BLaER1 treated with 17β-estradiol and CSF1 and Interleukin-3, amounts not matched to agents 10 nM and 100 nM (cell line): Measurements from ENCODE around the gene HBA2.
"Not testable (repeated sequence)": the region's sequence is repeated elsewhere in the genome, so short reads cannot be mapped to it uniquely, and the experiment has no call there.

Experiments
- H3K27ac ChIP-seq, 11 experiments: shearing (Covaris generic); formaldehyde crosslinking; 2 replicates each; pipeline ENCODE4 v1.8.1; 2022
- H3K27me3 ChIP-seq, 11 experiments: shearing (Covaris generic); formaldehyde crosslinking; 2 replicates each; pipeline ENCODE4 v1.8.1; 2022
- H3K36me3 ChIP-seq, 11 experiments: shearing (Covaris generic); formaldehyde crosslinking; 2 replicates each; pipeline ENCODE4 v1.8.1; 2022
- H3K4me1 ChIP-seq, 10 experiments: shearing (Covaris generic); formaldehyde crosslinking; 2 replicates each; pipeline ENCODE4 v1.8.1; 2022
- H3K4me2 ChIP-seq, 11 experiments: shearing (Covaris generic); formaldehyde crosslinking; 2 replicates each; pipeline ENCODE4 v1.8.1; 2022
- H3K4me3 ChIP-seq, 10 experiments: shearing (Covaris generic); formaldehyde crosslinking; 2 replicates each; pipeline ENCODE4 v1.8.1; 2022
- H3K9ac ChIP-seq, 11 experiments: shearing (Covaris generic); formaldehyde crosslinking; 2 replicates each; pipeline ENCODE4 v1.8.1; 2022
- H3K9me3 ChIP-seq, 11 experiments: shearing (Covaris generic); formaldehyde crosslinking; replicated peaks in 1 of 11; 2 replicates each; pipeline ENCODE4 v1.8.1; 2022
- H4K20me1 ChIP-seq, 11 experiments: shearing (Covaris generic); formaldehyde crosslinking; 2 replicates each; pipeline ENCODE4 v1.8.1; 2022
- Cebpa-rat ChIP-seq, 11 experiments: shearing (Covaris generic); IDR thresholded peaks; 2 replicates each; pipeline ENCODE4 v1.8.1; 2022

HBA2 gene

GRCh38 chr16:164827-165538 is 7.7 kb upstream of the HBA2 start:
- Histone ChIP-seq H3K4me1 (peaks cover 9 to 18% (median 11%) of the 10 kb centered on the region in 10 experiments; a peak in 18 of 20 replicates), H3K4me3 (peak overlapping the region; percentile 32 to 63 (median 48); a peak in 19 of 20 replicates), H3K9ac (peak overlapping the region in 1 of 11 experiments; percentile 4; a peak in 2 of 22 replicates), H3K27me3 (peaks cover 72 to 90% (median 83%) of the 10 kb centered on the region in 11 experiments), H3K4me2 (peak overlapping the region; percentile 69 to 88 (median 81)), H4K20me1 (peaks cover 0 to 50% (median 29%) of the 10 kb centered on the region in 11 experiments; a peak in 13 of 22 replicates), H3K27ac (no peak overlapping the region), H3K9me3 (no peaks in the 10 kb centered on the region), H3K36me3 (no peaks in the 10 kb centered on the region)
- TF ChIP-seq Cebpa-rat (IDR thresholded peaks at IDR 0.05): no peak

GRCh38 chr16:165539-166374 is 6.9 kb upstream of the HBA2 start, which contains the start of gene HBM:
HBM (plus strand) TSS chr16:165978; CDS start chr16:165998, 20 bp downstream.
- Histone ChIP-seq H3K4me3 (peak within 1 kb of the TSS; percentile 32 to 63 (median 48); a peak in 19 of 20 replicates), H3K27me3 (peaks cover 77 to 90% (median 86%) of the 10 kb centered on the region in 11 experiments), H4K20me1 (peaks cover 0 to 46% (median 29%) of the 10 kb centered on the region in 11 experiments; a peak in 13 of 22 replicates), H3K27ac (no peak within 1 kb of the TSS), H3K9ac (peak within 1 kb of the TSS in 1 of 11 experiments; percentile 4; a peak in 2 of 22 replicates), H3K36me3 (no peaks in the 10 kb centered on the region), H3K4me1 (peaks cover 9 to 18% (median 11%) of the 10 kb centered on the region in 10 experiments; a peak in 18 of 20 replicates), H3K9me3 (no peaks in the 10 kb centered on the region), H3K4me2 (peak within 1 kb of the TSS; percentile 69 to 88 (median 81))
- TF ChIP-seq Cebpa-rat (IDR thresholded peaks at IDR 0.05): no peak

- peaks cover 77 to 90% (median 86%) of the 10 kb centered on the region in 11 experiments for H3K27me3 ChIP-seq
- H3K4me3 ChIP-seq: no peak overlapping the region
Measured at GRCh38 chr16:166375-167121, 6.1 kb upstream of the HBA2 start.

GRCh38 chr16:167122-167690 is 5.5 kb upstream of the HBA2 start:
- Histone ChIP-seq H3K4me2 (no peak overlapping the region; a peak in 1 of 22 replicates), H3K4me3 (no peak overlapping the region), H3K9me3 (no peaks in the 10 kb centered on the region), H3K36me3 (no peaks in the 10 kb centered on the region), H3K27me3 (peaks cover 78 to 90% (median 86%) of the 10 kb centered on the region in 11 experiments), H3K27ac (no peak overlapping the region), H4K20me1 (peaks cover 0 to 40% (median 29%) of the 10 kb centered on the region in 11 experiments; a peak in 13 of 22 replicates), H3K4me1 (peaks cover 9 to 18% (median 11%) of the 10 kb centered on the region in 10 experiments; a peak in 18 of 20 replicates), H3K9ac (no peak overlapping the region)
- TF ChIP-seq Cebpa-rat (IDR thresholded peaks at IDR 0.05): no peak

More at GRCh38 chr16:166375-167121, 6.1 kb upstream of the HBA2 start:
- Histone ChIP-seq H3K4me1 (peaks cover 9 to 18% (median 11%) of the 10 kb centered on the region in 10 experiments; a peak in 18 of 20 replicates), H3K9me3 (no peaks in the 10 kb centered on the region), H3K9ac (no peak overlapping the region), H3K27ac (no peak overlapping the region), H4K20me1 (peaks cover 0 to 40% (median 29%) of the 10 kb centered on the region in 11 experiments; a peak in 13 of 22 replicates), H3K36me3 (no peaks in the 10 kb centered on the region), H3K4me2 (no peak overlapping the region; a peak in 1 of 22 replicates)
- TF ChIP-seq Cebpa-rat (IDR thresholded peaks at IDR 0.05): no peak

GRCh38 chr16:168424-168823 is 4.3 kb upstream of the HBA2 start:
- peaks cover 75 to 83% (median 82%) of the 10 kb centered on the region in 11 experiments for H3K27me3 ChIP-seq
- TF ChIP-seq Cebpa-rat (IDR thresholded peaks at IDR 0.05): no peak
- H3K9me3 ChIP-seq: no peaks in the 10 kb centered on the region
- H3K4me2 ChIP-seq: no peak overlapping the region
- no peaks in the 10 kb centered on the region for H3K36me3 ChIP-seq
- no peak overlapping the region for H3K4me3 ChIP-seq
- no peak overlapping the region for H3K27ac ChIP-seq
- H3K9ac ChIP-seq: no peak overlapping the region
- peaks cover 9 to 18% (median 11%) of the 10 kb centered on the region in 10 experiments; a peak in 18 of 20 replicates for H3K4me1 ChIP-seq
- H4K20me1 ChIP-seq: peaks cover 0 to 40% (median 29%) of the 10 kb centered on the region in 11 experiments; a peak in 12 of 22 replicates

GRCh38 chr16:169014-169413 is 3.7 kb upstream of the HBA2 start:
- Histone ChIP-seq H4K20me1 (peaks cover 0 to 41% (median 29%) of the 10 kb centered on the region in 11 experiments; a peak in 12 of 22 replicates), H3K36me3 (no peaks in the 10 kb centered on the region), H3K27me3 (peaks cover 81 to 86% (median 85%) of the 10 kb centered on the region in 11 experiments), H3K9ac (no peak overlapping the region), H3K4me3 (no peak overlapping the region), H3K4me2 (no peak overlapping the region), H3K9me3 (no peaks in the 10 kb centered on the region), H3K27ac (no peak overlapping the region), H3K4me1 (peaks cover 9 to 18% (median 11%) of the 10 kb centered on the region in 10 experiments; a peak in 18 of 20 replicates)
- TF ChIP-seq Cebpa-rat (IDR thresholded peaks at IDR 0.05): no peak

GRCh38 chr16:170088-170507 is 2.6 kb upstream of the HBA2 start:
- peaks cover 90 to 93% (median 92%) of the 10 kb centered on the region in 11 experiments for H3K27me3 ChIP-seq

GRCh38 chr16:170788-171187 is 1.9 kb upstream of the HBA2 start:
- no peaks in the 10 kb centered on the region for H3K9me3 ChIP-seq
- peaks cover 0 to 50% (median 35%) of the 10 kb centered on the region in 11 experiments; a peak in 16 of 22 replicates for H4K20me1 ChIP-seq
- no peak overlapping the region for H3K4me2 ChIP-seq
- H3K27ac ChIP-seq: no peak overlapping the region
- H3K36me3 ChIP-seq: no peaks in the 10 kb centered on the region
- no peak overlapping the region for H3K9ac ChIP-seq
- peaks cover under 1 to 22% (median 10%) of the 10 kb centered on the region in 10 experiments; a peak in 16 of 20 replicates for H3K4me1 ChIP-seq
- peaks cover 90 to 93% (median 92%) of the 10 kb centered on the region in 11 experiments for H3K27me3 ChIP-seq
- H3K4me3 ChIP-seq: no peak overlapping the region
- no peak for TF ChIP-seq Cebpa-rat (IDR thresholded peaks at IDR 0.05)

More at GRCh38 chr16:170088-170507, 2.6 kb upstream of the HBA2 start:
- H3K4me1 ChIP-seq: peaks cover 8 to 24% (median 14%) of the 10 kb centered on the region in 10 experiments; a peak in 18 of 20 replicates
- H3K4me3 ChIP-seq, H3K27ac ChIP-seq, H3K36me3 ChIP-seq, H3K9me3 ChIP-seq, H3K9ac ChIP-seq, H3K4me2 ChIP-seq: not testable (repeated sequence)
- H4K20me1 ChIP-seq: peaks cover 0 to 50% (median 35%) of the 10 kb centered on the region in 11 experiments; a peak in 16 of 22 replicates

- Histone ChIP-seq H3K4me1 (peaks cover 0 to 13% (median 8%) of the 10 kb centered on the region in 10 experiments; a peak in 9 of 20 replicates), H4K20me1 (peaks cover 0 to 39% (median 26%) of the 10 kb centered on the region in 11 experiments; a peak in 16 of 22 replicates), H3K27me3 (peaks cover 87 to 93% (median 91%) of the 10 kb centered on the region in 11 experiments)
- not testable (repeated sequence) for H3K36me3 ChIP-seq, H3K4me3 ChIP-seq, H3K27ac ChIP-seq, H3K4me2 ChIP-seq, H3K9ac ChIP-seq, H3K9me3 ChIP-seq
Measured at GRCh38 chr16:173211-173854, 657 bp downstream of the HBA2 start.

GRCh38 chr16:173928-174769 is 1.5 kb downstream of the HBA2 start:
- Histone ChIP-seq H3K27me3 (peaks cover 87 to 93% (median 91%) of the 10 kb centered on the region in 11 experiments), H4K20me1 (peaks cover 0 to 42% (median 28%) of the 10 kb centered on the region in 11 experiments; a peak in 16 of 22 replicates), H3K4me1 (peaks cover 0 to 13% (median 8%) of the 10 kb centered on the region in 10 experiments; a peak in 9 of 20 replicates), H3K4me2 (peak overlapping the region in 2 of 11 experiments; percentile 0 to 38; a peak in 3 of 22 replicates)
- not testable (repeated sequence) for H3K36me3 ChIP-seq, H3K4me3 ChIP-seq, H3K9me3 ChIP-seq, H3K9ac ChIP-seq, H3K27ac ChIP-seq
